RKO (cell line): ENCODE results near the gene MKRN2OS.
"Not testable (repeated sequence)": the region's sequence is repeated elsewhere in the genome, so short reads cannot be mapped to it uniquely, and the experiment has no call there.

Experiments used
- DNase-seq: peaks from one replicate; pipeline ENCODE4 v3.0.0-alpha.2; 2016; ENCODE audit warnings: low spot score

Gene MKRN2OS

GRCh38 chr3:12561397-12561796, 16.1 kb upstream of the MKRN2OS start:
- DNase-seq: no peak

DNA sequence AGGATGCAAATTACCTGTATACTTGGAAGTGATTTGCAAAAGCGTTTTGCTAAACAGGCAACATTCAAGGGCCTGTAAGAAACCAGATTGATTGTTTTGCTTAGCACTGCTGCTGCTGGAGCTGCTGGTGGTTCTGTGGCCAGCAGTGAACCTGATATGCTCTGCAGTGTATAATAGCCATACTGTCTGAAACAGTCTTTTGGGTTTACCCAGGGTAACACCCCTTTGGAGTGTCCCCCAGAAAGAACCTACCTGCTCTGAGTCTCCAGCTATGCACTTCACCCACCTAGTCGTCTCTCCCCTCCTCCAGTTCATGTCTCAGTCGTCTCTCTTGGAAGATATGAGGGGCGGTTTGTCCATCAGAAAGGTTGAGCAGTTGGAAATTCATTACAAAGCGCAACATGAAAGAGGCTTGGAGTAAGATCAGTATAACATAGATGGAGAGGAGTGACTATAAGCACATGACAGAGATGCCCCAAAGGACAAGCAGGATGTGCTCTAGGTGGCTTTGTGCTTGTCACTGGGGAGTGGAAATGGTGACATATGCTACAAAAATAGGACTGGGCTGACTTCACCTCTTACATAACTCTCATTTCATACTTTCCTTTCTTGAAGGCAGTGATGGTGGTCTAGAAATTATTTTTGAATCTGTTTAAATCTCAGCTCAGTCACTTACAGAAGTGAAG, 15.3 kb upstream of the MKRN2OS start:
- no peak for DNase-seq

GRCh38 chr3:12559520-12559919, 14.2 kb upstream of the MKRN2OS start:
- no peak for DNase-seq

DNA sequence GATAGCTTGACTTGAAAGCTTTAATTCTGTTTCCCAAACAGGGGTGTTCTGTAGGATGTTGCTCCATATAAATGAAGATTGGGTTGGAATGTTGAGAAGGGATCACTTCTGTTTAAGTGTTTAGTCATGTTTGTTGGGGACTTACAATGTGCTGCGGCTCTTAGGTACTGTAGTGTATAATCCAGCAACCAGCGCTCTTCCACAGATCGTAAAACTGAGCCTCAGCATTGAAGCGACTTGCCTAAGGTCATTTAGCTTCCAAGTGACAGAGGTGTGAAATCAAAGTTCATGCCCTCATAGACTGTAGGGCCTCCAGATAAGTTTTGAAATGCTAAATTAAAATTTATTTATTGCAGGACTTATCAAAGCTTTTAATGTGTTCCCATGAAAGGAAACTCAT, 13.4 kb upstream of the MKRN2OS start:
- DNase-seq: no peak

DNA sequence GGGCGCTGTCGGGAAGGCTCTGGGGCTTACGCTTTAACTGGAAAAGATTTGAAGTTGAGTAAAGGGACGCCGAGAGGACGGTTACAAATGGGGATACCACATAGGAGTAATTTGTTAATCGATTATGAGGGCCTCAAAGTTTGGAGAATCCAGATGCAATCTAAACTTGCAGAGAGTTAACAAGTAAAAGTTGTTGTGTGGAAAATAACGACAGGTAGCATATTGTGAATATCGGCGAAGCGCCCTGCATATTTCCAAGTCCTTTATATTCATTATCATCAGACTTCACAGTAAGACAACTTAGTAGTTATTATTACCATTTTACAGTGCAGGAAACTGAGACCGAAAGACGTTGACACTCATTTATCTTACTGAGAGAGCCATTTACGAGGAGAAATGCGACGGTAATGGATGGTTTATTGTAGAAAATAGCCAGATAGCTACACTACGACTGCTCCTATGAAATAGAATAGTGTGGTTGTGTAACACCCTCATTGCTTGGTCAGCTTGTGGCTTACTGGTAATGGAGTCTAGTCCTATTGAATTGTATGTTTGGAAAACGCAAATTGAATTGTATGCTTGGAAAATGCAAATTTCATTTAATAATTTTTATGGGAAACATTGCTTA, 12.3 kb upstream of the MKRN2OS start:
- DNase-seq: peak; percentile 66

DNA sequence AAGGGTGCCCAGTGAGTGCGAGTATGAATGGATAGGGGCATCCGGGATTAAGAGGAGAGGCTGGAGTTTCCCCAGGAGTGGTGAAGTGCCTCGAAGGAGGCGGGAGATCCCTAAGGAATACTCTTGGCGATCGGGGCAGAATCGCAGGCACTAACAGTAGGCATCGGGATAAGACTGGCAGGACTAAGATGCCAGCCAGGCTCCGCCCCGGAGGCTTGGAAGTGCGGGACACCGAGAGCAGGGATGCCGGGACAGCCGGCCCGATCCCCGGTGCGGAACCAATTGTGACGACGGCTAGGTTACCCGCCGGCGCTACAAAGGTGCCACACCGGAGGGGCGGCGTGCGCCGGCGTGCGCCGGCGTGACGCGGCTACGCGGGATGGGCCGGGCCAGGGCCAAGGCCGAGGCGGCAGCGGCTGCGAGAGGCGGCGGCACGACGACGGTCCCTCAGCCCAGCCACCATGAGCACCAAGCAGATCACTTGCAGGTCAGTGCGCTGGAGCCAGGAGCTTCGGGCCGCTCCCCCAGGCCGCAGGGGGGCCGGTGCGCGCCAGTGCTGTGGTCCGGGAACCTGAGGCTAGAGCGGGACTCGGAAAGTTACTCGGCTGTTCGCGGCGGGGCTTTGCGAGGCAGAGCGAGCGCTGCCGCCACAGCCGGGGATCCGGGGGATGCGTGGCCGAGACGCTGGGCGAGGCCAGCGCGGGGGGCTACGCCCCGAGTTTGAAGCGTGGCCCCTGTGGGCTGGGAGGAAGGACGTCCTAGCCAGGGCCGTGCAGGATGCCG, 11.6 kb upstream of the MKRN2OS start, which contains the start of gene MKRN2:
MKRN2 (plus strand) TSS at position 398 of the 783 bp plus-strand sequence; CDS start at position 462, 64 bp downstream.
- peak; percentile 87 for DNase-seq

DNA sequence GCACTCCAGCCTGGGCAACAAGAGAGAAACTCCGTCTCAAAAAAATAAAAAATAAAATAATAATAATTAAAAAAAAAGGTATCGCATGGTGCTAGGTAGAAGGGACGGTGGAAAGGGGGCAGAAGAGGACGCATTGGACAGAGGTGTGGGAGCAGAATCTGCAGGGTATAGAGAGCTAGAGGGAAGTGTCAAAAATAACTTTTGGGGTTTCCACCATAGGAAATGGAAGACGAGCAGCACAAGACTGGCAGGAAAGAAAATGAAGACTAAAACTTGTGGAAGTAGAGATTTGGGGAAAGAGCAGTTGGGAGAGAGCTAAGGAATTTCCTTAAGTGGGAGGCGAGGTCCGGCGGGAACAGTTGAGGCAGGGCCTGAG, 11.0 kb upstream of the MKRN2OS start:
- DNase-seq: no peak

DNA sequence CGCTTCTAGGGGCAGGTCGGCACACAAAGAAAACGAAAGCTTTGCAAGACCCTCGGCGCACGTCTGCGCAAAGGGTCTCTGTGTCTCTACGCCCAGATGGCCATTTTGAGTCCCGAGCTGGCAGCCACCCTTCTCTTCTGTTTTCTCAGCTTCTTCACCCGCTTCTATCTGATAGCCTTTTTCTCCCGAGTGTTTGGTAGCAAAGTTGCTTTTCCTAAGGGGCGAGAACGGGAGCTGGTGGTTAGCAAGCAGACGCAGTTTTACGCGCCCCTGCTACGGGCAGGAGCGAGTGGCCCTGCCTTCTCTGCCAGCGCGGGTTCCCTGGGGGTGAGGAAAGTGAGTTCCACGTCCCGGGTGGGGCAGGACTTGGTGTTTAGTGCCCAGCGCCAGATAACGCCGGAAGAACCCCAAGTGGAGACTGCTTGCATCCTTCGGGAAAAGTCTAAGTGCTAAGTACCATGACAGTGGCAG, 8.7 kb upstream of the MKRN2OS start:
- DNase-seq: peak; percentile 73

DNA sequence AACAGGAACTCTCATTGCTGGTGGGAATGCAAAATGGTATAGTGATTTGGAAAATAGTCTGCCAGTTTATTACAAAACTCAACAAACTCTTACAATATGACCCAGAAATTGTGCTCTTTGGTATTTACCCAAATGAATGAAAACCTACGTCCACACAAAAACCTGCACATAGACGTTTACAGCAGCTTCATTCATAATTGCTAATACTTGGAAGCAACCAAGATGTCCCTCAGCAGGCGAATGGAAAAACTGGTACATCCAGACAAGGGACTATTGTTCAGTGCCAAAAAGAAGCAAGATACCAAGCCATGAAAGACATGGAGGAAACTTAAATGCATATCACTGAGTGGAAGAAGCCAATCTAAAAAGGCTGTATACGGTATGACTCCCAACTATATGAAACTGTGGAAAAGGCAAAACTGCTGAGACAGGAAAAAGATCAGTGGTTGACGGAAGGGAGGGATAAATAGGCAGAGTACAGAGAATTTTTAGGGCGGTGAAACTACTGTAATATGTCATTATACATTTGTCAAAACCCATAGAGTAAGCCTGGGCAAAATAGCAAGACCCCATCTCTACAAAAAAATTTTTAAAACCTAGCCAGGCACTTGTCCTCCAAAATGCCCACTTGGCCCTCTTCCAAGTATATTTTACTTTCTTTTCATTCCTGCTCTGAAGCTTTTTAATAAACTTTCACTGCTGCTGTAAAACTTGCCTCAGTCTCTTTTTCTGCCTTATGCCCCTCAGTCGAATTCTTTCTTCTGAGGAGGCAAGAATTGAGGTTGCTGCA, 4.9 kb upstream of the MKRN2OS start:
- DNase-seq: no peak

DNA sequence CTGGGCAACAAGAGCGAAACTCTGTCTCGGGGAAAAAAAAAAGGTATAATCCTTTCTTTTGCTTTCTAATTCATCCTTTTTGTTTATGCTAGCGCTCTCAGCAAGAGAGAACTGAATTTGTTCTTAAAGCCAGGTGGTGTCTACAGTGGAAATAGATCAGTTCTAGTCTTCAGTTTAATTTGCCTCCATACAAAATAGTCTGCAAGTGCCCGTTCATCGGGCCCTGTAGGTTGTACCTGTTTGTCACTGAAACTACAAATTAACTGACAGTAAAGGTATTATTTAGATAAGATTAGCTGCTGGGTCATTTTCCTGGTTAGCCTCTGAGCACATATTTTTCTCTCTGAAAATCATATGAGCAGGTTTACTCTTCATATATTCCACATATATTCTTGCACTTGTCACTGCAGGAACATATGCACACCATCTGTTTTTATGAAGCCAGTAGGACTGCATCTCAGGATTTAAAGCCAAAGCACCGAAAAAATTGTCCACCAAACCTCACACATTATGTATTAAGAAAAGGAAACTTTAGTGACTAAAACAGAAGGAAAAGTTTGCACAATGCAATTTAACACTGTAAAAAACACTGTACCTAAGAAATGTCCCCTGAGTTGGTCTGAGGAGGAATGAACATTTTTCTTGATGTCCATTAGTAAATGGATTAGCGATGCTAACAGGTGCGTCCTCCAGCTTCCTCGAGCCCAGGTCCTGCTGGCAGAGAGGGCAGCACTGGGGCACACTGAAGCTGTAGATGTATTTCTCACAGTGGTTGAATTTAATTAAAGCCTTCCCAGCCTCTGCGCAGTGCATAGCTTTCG, 437 bp downstream of the MKRN2OS start:
- DNase-seq: no peak

DNA sequence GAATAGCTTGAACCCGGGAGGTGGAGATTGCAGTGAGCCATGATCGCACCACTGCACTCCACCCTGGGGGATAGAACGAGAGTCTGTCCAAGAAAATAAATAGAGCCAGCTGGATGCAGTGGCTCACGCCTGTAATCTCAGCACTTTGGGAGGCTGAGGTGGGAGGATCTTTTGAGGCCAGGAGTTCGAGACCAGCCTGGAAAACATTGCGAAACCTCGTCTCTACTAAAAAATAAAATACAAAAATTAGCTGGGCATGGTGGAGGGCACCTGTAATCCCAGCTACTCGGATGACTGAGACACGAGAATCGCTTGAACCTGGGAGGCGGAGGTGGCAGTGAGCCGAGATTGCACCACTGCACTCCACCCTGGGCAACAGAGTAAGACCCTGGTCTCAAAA, 1.8 kb downstream of the MKRN2OS start:
- not testable (repeated sequence) for DNase-seq

GRCh38 chr3:12541625-12542024, 3.7 kb downstream of the MKRN2OS start:
- no peak for DNase-seq

DNA sequence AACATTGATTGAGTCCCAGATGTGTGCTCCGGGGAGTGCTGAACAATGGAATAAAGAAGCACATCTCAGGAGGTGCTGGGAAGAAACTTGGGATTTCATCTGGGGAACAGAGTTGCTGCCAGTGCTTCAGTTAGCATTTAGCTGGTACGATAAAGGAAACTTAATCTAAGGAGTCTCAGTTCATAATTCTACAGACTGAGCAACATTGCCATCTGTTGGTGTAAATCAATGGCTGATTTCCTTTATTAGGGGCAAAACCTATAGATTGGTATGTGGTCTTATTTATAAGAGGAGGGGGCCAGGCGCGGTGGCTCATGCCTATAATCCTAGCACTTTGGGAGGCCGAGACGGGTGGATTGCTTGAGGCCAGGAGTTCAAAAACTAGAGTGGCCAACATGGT, 8.9 kb downstream of the MKRN2OS start:
- no peak for DNase-seq

- DNase-seq: no peak
These were observed 13.1 kb downstream of the MKRN2OS start for GRCh38 chr3:12532182-12532581.

DNA sequence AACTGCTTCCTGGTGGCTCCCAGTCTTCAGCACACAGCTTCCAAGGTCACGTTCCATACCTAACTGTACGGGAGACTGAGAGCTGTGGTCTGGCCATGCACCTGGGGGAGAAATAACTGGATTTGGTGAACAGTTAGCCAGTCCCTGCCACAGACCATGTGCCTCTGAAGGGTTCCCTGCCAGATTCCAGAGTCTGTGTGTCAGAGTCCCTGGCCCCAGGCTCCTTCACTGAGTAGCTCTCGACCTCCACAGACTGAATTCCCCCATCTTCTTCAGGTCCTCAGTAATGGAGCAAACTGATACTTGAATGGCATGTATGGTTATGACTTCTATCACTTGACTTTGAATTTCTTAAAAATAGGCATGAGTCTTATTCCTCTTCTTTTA, 17.5 kb downstream of the MKRN2OS start:
- DNase-seq: no peak

GRCh38 chr3:12522721-12523120, 22.6 kb downstream of the MKRN2OS start:
- no peak for DNase-seq

- DNase-seq: no peak
These were observed 24.3 kb downstream of the MKRN2OS start for GRCh38 chr3:12521010-12521409.

DNA sequence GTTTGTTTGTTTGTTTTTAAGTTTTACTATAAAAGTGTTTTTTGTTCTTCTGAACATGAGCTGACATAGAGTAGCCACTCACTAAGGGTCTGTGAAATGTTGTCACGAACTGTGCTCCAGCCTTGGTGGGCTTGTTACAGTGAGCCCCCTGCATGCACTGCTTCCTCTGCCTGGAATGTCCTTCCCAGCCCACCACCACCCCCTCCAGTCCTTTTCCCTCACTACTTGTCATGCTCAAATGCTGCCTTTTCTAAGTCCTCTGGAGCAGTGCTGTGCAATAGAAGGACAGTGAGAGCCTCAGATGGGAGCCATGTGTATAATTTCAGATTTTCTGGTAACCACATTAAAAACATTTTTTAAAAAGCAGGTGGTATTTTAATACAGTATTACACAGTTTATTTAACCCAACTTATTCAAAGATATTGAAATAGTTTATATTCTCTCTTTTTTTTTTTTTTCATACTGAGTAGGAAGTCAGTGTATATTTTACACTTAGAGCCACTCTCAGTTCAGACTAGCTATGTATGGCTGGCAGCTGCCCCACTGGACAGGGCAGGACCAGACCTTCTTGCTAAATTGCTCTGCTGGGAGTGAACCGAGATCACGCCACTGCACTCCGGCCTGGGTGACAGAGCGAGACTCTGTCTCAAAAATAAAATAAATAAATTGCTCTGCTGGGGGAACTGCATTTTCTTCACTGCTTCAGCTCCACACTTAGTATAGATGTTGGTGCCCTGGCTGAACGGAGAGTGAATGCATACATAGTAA, 26.9 kb downstream of the MKRN2OS start:
- no peak for DNase-seq

DNA sequence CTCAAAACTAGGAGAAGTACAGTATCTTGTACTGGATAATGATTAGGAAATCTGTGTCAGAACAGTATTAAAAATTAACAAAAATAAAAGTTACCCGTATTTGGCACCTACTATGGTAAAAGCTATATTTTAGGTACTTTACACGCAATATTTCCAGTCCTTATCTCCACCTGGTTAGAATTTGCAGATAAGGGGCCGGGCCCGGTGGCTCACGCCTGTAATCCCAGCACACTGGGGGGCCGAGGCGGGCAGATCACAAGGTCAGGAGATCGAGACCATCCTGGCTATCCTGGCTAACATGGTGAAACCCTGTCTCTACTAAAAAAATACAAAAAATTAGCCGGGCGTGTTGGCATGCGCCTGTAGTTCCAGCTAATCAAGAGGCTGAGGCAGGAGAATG, 28.4 kb downstream of the MKRN2OS start:
- DNase-seq: no peak

DNA sequence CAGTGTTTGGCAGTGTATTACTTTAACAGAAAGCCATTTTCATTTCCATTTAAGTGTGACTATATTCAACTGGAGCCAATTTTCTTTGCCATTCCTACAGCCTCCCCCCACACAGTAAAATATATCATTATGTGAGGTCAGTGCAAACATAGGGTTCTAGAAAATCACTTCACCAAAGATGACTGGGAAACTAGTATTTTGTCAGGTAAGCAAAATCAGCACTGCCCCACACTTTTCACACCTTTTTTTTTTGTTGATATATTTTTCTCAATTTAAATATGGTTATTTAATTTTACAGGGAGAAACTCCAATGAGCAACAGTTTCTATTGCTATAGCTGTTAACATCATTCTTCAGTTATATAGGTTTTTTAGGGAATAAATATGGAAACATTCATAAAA, 29.7 kb downstream of the MKRN2OS start:
- DNase-seq: no peak
